ENCODE results near the gene SDK2. TPM values are rescaled to one million over a fixed set of nuclear protein-coding genes. Genes with fewer than 3 reads are reported as not detected.
"Not testable (repeated sequence)": the region's sequence is repeated elsewhere in the genome, so short reads cannot be mapped to it uniquely, and the experiment has no call there.

SDK2 gene
- polyA plus RNA-seq, 1 donor = 44.0 TPM

GRCh38 chr17:73316919-73317505 lies 327.2 kb downstream of the SDK2 start:
- no peak for DNase-seq

DNA sequence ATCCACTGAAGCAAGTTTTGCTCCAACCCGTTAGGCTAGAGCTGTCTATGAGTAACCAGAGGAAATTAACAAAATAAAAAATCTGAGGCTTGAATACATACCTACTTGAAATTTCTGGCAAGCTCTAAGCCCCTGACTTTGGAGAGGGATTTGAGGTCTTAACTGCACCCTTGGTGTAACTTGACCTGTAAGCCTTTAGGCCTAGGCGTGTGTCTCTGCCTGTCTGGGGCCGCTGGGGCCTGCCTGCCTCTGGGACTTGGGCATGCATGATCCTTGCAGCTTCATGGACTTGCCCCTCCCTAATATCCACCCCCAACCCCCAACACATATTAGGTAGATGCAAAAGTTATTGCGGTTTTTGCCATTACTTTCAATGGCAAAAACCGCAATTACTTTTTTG lies 328.8 kb downstream of the SDK2 start:
- no peak for DNase-seq

- DNase-seq = no peak
Observed at GRCh38 chr17:73313526-73314127, 330.6 kb downstream of the SDK2 start.

- DNase-seq = not testable (repeated sequence)
Observed at GRCh38 chr17:73312887-73313286, 331.4 kb downstream of the SDK2 start.

DNA sequence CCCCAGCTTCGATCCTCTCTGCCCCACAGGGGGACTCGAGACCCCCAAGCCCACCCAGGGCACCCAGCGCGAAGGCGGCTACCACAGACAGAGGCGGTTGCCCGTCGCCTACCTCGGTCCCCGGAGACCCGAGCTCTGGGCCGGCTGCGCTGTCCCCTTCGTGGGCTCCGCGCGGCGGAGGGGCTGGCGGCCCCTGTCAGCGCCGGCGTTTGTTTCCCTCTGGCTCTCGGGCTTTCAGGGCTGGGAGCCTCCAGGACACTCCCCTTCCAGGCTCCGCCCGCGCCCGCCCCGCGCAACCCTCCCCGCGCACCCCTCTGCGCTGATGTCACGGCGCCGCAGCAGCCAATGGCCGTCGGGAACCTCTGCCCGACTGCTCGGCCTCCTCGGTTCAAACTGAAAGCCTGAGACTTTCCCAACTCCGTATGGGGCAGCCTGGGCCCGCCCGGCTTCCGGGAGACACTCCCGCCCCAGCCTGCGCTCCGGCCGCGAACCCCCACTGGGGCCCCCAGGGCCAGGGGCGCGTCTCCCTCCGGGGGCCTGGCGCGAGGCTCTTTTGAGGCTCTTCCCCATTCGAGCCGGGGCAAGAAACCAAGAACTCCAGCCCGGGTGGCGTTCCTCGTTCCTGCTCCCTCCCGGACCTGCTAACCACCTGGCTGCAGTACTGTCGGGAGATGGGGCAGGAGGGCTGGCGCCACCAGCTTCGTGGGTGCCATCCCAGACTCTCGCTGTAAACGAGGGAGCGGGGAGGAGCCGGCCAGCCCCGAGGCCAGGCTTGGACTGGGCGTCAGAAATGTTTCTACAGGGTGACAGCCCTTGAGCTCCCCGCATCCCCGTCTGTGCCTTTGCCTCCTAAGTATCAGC lies 332.2 kb downstream of the SDK2 start, which contains the start of gene CDC42EP4:
CDC42EP4 (minus strand) TSS at position 221 of the 861 bp plus-strand sequence. CDS start 25,501 bp downstream, outside the sequence.
- DNase-seq = peak; percentile 95

GRCh38 chr17:73311428-73311780 lies 332.8 kb downstream of the SDK2 start:
- no peak for DNase-seq

GRCh38 chr17:73309727-73310596 lies 334.3 kb downstream of the SDK2 start:
- DNase-seq = no peak

DNA sequence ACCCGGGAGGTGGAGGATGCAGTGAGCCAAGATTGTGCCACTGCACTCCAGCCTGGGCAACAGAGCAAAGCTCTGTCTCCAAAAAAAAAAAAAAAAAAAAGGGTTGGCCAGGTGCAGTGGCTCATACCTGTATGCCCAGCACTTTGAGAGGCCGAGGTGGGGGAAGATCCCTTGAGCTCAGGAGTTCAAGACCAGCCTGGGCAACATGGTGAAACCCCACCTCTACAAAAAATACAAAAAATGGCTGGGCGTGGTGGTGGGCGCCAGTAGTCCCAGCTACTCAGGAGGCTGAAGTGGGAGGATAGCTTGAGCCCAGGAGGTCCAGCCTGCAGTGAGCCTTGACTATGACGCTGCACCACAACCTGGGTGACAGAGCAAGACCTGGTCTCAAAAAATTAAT lies 335.3 kb downstream of the SDK2 start:
- DNase-seq = not testable (repeated sequence)

DNA sequence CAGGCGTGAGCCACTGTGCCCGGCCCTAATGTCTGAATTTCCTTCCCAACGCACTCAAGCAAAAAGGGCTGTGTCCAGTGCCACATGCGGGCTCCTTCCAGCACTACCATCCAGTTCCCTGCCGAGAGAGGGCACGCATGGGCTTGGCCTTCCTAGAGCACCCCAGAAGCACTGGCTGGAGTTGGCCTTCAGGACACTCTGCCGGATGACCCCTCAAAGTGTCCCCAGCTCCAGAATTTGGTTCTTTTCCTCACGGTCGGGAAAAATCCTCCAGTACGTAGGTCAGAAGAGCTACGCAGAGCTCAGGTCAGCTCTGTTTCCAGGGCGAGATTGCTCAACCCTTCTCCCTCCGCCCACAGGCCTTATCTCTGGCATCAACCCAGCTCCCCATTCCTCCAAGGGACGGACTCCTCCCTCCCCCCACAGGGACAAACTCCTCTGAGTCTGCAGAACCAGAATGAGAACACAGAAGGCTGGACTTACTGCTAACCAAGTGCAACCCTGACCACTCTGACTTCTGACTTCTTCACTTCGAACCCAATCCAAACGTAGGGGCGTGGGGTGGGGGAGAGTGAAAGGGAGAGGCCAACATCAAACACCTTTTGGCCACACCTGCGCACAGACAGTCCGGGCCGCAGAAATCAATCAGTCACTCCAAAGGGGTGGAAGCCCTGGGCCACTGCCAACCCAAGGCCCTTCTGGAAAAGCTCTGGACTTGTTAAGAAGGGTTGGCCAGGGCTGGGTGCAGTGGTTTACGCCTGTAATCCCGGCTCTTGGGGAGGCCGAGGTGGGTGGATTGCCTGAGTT lies 336.0 kb downstream of the SDK2 start:
- DNase-seq = no peak

- no peak for DNase-seq
Observed at GRCh38 chr17:73307130-73307529, 337.1 kb downstream of the SDK2 start.

DNA sequence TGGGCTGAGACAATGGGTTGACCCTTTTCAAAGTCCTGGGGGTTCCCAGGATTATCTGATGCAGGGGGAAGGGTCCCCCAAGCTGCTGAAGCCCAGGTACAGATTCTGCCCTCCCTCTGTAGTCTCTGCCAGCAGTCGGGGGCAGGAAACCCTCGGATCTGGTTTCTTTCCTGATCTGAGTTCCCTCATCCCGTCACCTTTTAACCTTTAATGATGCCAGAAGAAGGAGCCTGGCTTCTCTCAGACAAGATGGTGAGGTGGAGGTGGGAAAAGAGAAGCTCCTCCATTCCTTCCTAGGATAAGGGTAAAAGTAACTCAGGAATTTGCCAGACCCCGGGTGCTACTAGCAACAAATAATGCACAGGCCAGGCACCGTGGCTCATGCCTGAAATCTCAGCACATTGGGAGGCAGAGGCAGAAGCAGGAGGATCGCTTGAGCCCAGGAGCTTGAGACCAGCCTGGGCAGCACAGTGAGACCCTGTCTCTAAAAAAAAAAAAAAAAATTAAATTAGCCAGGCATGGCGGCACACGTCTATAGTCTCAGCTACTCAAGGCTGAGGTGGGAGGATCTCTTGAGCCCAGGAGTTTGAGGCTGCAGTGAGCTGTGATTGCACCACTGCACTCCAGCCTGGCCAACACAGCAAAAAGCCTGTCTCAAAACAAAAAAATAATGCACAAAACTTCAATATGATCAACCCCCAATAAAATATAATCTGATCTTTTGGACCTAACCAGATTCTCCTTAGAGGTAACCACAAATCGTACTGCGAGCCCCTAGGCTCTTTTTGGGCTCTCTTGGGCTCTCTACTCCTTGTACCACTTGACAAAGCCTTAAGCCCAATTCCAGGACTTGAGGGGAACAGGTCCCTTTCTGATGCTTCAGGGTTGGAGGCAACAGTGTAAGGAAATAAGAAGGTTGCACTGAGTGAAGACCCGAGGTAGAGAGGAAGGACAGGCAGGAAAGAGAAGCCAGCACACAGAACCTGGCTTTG lies 338.1 kb downstream of the SDK2 start:
- DNase-seq = no peak

DNA sequence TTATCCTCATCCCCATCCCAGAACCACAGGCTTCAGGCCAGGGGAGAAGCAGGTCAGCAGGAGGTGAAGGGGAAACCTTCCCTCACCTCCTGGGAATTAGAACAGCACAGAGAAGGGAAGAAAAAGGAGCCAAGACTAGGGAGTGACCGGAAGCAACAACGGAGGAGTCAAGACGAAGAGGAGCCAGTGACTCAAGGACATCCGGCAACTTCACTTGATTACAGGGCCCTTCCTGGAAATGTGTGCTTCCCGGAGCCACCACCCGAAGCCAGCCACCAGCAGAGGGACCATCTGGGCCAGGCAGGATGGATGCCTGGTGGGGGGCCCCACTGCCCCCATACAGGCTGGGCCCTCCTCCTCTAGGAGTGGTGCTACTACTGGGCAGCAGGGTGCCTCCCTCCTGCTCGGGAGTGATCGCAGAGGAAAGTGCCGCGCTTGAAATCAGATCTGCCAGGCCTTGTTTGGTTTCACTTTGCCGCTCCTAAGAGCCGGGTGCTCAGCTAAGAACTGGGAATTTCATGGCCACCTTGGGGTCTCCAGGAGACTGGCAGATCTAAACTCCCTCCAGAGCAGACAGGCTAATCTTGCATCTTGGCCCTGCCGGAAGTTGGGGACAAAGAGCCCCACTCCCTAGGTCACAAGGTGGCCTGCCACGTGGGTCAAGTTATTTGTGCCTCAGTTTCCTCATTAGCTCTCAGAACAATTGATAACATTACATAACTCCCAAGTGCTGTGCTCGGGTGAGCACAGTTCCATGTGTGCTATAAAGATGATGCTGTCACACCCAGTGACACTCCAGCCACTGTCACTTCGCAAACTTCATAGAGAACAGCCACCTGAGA lies 339.1 kb downstream of the SDK2 start:
- peak; percentile 67 for DNase-seq

- peak; percentile 47 for DNase-seq
Observed at GRCh38 chr17:73304438-73304837, 339.8 kb downstream of the SDK2 start.

DNA sequence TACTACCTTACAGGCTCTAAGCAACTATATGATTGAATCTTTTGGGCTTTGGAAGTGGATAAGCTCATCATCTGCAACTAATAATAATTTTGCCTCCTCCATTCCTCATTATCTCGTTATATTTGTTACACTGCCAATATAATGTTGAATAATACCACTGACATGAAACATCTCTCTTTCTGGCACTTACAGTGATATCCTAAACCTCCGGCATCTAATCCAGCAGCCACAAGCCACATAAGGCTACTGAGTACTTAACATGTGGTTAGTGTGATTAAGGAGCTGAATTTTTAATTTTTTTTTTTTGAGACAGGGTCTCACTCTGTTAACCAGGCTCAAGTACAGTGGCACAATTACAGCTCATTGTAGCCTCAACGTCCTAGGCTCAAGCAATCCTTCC lies 342.1 kb downstream of the SDK2 start:
- no peak for DNase-seq

- DNase-seq = no peak
Observed at GRCh38 chr17:73301369-73301768, 342.9 kb downstream of the SDK2 start.

DNA sequence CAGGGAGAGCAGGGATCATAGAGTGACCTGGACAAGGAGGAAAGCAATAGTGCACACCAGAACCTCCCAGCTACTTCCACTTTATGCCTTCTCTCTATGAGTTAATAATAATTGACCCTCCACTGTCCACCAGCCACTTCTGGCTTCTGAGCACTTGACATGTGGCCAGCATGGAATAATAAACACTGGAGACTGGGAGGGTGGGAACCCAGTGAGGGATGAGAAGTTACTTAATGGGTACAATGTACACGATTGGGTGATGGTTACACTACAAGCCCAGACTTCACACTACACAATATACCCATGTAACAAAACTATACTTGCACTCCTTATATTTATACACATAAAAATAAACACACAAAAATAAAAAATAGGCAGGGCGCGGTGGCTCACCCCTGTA lies 343.9 kb downstream of the SDK2 start:
- no peak for DNase-seq

DNA sequence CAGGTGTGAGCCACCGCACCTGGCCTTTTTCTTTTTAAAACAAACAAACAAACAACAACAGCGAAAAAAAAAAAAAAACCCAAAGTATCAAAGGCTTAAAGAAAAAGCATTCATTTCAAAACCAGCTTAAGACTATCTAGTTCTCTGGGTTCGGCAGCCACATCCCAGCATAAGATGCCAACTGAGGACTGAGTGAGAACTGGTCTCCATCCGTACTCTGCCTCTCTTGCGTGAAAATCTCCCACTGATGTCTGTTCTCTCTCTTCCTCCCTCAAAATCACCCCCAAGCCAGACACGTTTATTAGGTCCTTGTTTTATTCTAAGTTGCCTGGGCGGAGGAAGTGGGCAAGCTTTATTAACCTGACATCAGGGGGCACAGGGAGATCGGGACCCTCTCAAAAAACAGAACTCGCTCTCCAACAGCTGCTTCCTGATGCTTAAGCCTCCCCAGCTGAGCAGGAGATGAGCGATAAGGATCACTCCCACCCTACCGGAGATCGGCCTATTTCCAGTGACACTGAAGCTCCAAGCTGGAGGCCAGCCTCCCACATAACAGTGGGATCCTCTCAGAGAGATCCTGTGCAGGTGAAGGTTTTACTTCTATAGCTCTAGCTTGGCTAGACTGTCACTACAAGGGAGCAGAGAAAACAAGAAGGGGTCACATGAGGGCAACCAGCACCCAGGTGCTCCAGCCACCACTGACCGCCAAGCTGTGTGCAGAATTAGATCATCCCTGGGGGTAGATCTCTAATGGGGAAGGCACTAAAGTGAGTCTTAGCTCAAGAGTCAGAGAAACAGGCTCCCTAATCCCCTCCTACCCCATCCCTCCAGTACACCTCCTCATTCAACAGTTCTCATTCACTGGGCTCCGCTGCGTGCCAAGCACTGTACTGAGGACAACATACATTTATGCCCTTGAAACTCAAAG lies 346.0 kb downstream of the SDK2 start:
- no peak for DNase-seq

- no peak for DNase-seq
Observed at GRCh38 chr17:73293480-73293911, 350.7 kb downstream of the SDK2 start.
